ENCODE data around the gene SPDYE4.

DNA sequence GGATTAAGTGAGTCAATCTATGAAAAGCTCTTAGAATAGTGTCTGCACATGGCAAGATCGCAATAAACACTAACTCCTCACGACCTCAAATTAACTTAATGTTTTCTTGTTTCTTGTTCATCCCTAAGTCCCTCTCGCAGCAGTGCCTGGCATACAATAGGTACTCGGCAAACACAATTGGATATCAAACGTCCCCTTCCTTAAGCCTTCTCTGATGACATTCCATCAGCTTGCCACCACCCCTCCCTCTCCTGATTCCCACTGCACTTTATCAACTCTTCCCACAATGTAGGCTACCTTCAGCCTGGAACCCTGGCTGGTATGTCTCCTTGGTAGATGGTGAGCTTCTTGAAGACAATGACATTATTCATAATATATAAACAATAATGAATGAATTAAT, 47.1 kb downstream of the SPDYE4 start:
- TF ChIP-seq, protein P1, sequence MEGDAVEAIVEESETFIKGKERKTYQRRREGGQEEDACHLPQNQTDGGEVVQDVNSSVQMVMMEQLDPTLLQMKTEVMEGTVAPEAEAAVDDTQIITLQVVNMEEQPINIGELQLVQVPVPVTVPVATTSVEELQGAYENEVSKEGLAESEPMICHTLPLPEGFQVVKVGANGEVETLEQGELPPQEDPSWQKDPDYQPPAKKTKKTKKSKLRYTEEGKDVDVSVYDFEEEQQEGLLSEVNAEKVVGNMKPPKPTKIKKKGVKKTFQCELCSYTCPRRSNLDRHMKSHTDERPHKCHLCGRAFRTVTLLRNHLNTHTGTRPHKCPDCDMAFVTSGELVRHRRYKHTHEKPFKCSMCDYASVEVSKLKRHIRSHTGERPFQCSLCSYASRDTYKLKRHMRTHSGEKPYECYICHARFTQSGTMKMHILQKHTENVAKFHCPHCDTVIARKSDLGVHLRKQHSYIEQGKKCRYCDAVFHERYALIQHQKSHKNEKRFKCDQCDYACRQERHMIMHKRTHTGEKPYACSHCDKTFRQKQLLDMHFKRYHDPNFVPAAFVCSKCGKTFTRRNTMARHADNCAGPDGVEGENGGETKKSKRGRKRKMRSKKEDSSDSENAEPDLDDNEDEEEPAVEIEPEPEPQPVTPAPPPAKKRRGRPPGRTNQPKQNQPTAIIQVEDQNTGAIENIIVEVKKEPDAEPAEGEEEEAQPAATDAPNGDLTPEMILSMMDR (conservative IDR thresholded peaks at IDR 0.05 in 1 of 2, IDR thresholded peaks at IDR 0.05 in 1 of 2; ENCODE audit: extremely low read depth in 1 of 2, insufficient read depth in 1 of 2, low read depth in 1 of 2, low read length in 2 of 2): no peak
- TF ChIP-seq EZH2 (IDR thresholded peaks at IDR 0.05; ENCODE audit: borderline replicate concordance, low read length): no peak

Data from mammary epithelial cell (primary cell).